Measurements from ENCODE around the gene KAT8.

Gene KAT8

GRCh38 chr16:31117384-31118222, at the start of gene KAT8:
Gene KAT8, plus strand, starts transcription at chr16:31117664. Its CDS starts 18 bp downstream, at chr16:31117682.
- peak; percentile 99 for DNase-seq (ENCODE audit: low spot score)

GRCh38 chr16:31071861-31072260, 45.6 kb upstream of the KAT8 start:
- no peak for DNase-seq (ENCODE audit: low spot score)

- peak; percentile 61 for DNase-seq (ENCODE audit: low spot score)
Observed at GRCh38 chr16:31072540-31073141, 44.8 kb upstream of the KAT8 start.

- peak; percentile 85 for DNase-seq (ENCODE audit: low spot score)
Observed at GRCh38 chr16:31073142-31073969, 44.1 kb upstream of the KAT8 start.

DNA sequence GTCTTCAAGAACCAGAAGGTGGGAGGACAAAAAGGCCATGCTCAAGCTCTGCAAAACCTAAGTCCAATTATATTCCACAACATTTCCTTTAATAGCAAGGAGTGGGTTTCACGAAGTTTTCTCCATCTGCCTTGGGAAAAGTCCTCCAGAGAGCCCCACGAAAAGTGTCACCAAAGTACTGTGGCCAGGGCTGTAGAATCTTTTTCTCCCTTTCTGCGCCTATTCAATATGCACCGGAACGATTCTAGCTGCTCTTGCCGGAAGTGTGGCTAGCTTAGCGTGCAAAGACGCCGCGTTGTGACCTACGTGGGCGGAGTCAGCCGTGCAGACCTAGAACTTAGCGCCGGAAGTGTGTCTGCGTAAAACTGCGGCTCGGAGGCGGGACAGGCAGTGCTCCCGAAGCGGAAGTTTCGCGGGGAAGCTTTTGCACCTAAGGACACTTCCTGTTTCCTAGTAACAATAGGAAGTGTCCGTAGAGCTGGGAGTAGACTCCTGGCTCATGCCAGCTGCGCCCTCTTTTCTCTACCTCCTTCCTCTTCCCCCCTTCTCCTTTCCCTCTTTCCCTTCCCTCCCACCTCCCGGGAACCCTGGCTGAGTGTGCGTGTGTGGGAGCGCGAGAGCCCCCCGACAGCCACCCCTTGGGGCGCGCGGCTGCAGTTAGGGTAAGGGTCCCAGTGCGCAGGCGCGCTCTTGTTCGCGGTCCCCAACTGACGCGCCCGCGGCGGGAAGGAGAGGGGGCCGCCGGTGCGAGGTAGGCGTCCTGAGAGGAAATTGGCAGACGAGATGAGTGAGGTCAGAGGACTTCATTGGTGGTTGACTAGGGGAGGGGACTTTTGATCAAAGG, 43.3 kb upstream of the KAT8 start, which contains the start of the genes ZNF646 and ZNF668:
TSS of gene ZNF646 (plus strand) at position 453 of the 844 bp plus-strand sequence. CDS start 1,903 bp downstream, outside the sequence.
TSS of gene ZNF668 (minus strand) at position 271 of the 844 bp plus-strand sequence. CDS start 9,781 bp downstream, outside the sequence.
- peak; percentile 99 for DNase-seq (ENCODE audit: low spot score)

DNA sequence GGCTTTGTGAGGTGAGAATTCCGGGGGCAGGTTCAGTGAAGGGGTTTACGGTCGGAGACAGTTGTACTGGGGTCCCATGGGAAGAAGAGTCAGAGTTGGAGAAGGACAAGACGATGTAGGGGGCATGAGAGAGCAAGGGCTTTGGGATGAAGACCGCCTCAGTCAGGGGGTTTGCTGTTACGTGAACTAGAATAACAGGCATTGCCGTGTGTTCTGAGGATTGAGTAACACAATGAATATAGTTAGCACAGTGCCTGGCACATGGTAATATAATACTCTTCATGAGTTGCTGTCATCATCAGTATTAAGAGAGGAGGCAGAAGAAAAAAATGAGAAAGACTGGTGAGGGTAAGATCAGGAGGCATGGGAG, 42.7 kb upstream of the KAT8 start:
- DNase-seq (ENCODE audit: low spot score), result no peak

DNA sequence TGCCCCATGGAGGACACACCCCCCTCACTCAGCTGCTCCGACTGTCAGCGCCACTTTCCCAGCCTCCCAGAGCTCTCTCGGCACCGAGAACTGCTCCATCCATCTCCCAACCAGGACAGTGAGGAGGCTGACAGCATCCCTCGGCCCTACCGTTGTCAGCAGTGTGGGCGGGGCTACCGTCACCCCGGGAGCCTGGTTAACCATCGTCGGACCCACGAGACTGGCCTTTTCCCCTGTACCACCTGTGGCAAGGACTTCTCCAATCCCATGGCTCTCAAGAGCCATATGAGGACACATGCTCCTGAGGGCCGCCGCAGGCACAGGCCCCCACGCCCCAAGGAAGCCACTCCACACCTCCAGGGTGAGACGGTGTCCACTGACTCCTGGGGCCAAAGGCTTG, 41.1 kb upstream of the KAT8 start:
- DNase-seq (ENCODE audit: low spot score), result no peak

GRCh38 chr16:31077024-31077423, 40.4 kb upstream of the KAT8 start:
- no peak for DNase-seq (ENCODE audit: low spot score)

- no peak for DNase-seq (ENCODE audit: low spot score)
Observed at GRCh38 chr16:31077592-31078396, 39.7 kb upstream of the KAT8 start.

GRCh38 chr16:31078597-31079341, 38.7 kb upstream of the KAT8 start:
- DNase-seq (ENCODE audit: low spot score), result no peak

- no peak for DNase-seq (ENCODE audit: low spot score)
Observed at GRCh38 chr16:31079342-31079944, 38.0 kb upstream of the KAT8 start.

GRCh38 chr16:31080035-31080629, 37.3 kb upstream of the KAT8 start:
- no peak for DNase-seq (ENCODE audit: low spot score)

- DNase-seq (ENCODE audit: low spot score), result no peak
Observed at GRCh38 chr16:31080756-31081419, 36.6 kb upstream of the KAT8 start.

DNA sequence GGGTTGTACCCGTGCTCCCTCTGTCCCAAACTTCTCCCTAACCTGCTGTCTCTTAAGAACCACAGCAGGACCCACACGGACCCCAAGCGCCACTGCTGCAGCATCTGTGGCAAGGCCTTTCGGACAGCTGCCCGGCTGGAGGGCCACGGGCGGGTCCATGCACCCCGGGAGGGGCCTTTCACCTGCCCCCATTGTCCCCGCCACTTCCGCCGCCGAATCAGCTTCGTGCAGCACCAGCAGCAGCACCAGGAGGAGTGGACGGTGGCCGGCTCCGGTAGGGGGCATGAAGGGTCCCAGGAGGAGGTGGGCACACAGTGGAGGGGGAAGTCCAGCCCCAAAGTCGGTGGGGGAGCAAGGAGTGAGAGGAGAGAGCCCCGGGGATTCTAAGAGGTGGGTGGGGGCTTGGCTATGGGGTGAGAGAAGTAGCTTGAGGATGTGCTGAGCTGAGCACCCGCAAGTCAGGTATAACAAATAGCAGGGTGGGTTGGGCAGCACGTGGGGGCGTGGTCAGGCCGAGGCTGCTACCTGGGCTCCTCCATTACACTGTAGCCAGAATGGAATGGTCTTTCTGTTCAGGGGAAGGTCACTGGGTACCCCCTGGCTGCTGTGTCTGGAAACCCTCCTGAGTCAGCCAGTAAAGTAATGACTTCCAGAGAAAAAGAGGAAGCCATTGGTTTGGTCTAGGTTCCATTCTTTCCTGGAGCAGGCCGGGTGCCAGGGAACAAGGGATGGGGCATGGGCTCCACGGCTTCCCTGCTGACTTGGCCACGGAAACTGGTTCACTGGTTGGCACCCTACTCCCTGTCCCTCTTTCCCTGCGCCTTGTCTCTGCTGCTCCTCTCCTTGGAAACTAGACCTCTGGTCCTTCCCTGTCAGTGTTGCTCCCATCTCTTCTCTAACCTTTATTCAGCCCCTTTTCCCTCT, 35.8 kb upstream of the KAT8 start:
- no peak for DNase-seq (ENCODE audit: low spot score)

DNA sequence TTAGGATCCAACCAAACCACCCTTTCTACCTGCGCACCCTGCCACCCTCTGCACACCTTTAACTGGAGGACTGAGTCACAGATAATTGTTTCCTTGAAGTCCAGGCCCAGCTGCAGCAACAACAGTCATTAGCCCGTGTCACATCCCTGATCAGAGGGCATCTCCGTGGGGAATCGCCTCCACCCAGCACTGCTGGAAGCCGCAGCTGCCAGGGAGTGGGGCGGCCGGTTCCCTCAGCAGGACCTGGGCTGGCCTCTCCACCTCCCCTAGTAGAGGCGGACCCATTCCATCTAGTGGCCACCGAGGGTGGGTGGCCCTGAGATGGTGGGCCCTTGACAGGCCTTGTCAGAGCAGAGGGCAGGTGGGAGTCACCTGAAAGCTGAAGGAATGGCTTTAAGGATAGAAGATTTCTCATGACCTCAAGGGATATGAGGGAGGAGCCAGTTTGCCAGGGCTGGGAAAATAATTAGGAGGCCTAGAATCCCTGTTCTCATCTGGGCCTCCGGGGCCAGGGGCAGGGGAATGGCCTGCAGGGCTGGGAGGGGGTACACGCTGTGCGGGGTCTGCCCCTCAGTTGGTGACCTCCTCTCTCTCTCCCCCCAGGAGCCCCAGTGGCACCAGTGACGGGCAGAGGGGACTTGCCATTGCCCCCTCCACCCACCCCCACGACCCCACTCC, 35.0 kb upstream of the KAT8 start:
- no peak for DNase-seq (ENCODE audit: low spot score)

GRCh38 chr16:31083081-31083480, 34.4 kb upstream of the KAT8 start:
- DNase-seq (ENCODE audit: low spot score), result no peak

GRCh38 chr16:31083556-31083955, 33.9 kb upstream of the KAT8 start:
- DNase-seq (ENCODE audit: low spot score), result no peak
